Ishikawa (cell line): ENCODE results near the gene HLA-DQA1.

Experiments used
- CEBPB ChIP-seq: IDR thresholded peaks from 2 replicates; pipeline ENCODE4 v1.6.1; 2012
- CREB1 ChIP-seq: IDR thresholded peaks from 2 replicates; pipeline ENCODE4 v1.6.1; 2012; ENCODE audit warnings: low read depth
- EGR1 ChIP-seq: IDR thresholded peaks from 2 replicates; pipeline ENCODE4 v1.6.1; 2012
- EP300 ChIP-seq: IDR thresholded peaks from 2 replicates; pipeline ENCODE4 v1.6.1; 2012; ENCODE audit warnings: borderline replicate concordance
- FOXM1 ChIP-seq: IDR thresholded peaks from 2 replicates; pipeline ENCODE4 v1.6.1; 2012; ENCODE audit warnings: low read depth, borderline replicate concordance
- NFIC ChIP-seq: IDR thresholded peaks from 2 replicates; pipeline ENCODE4 v1.6.1; 2012
- RAD21 ChIP-seq: IDR thresholded peaks from 2 replicates; pipeline ENCODE4 v1.6.1; 2012; ENCODE audit warnings: low read depth
- TAF1 ChIP-seq: IDR thresholded peaks from 2 replicates; pipeline ENCODE4 v1.6.1; 2012; ENCODE audit warnings: low read depth, mild to moderate bottlenecking
- TCF12 ChIP-seq: IDR thresholded peaks from 2 replicates; pipeline ENCODE4 v1.6.1; 2012; ENCODE audit warnings: low read depth
- TEAD4 ChIP-seq: IDR thresholded peaks from 2 replicates; pipeline ENCODE4 v1.6.1; 2012
- YY1 ChIP-seq: IDR thresholded peaks from 2 replicates; pipeline ENCODE4 v1.6.1; 2012; ENCODE audit warnings: low read depth
- ZBTB7A ChIP-seq: IDR thresholded peaks from 2 replicates; pipeline ENCODE4 v1.6.1; 2012; ENCODE audit warnings: low read depth
- TF ChIP-seq, protein P1 (sequence below): IDR thresholded peaks from 2 replicates; pipeline ENCODE4 v1.6.1; 2012
- TF ChIP-seq, protein P2 (sequence below): IDR thresholded peaks from 2 replicates; pipeline ENCODE4 v1.6.1; 2012
- TF ChIP-seq, protein P3 (sequence below): IDR thresholded peaks from 2 replicates; pipeline ENCODE4 v1.6.1; 2012; ENCODE audit warnings: low read depth, mild to moderate bottlenecking

HLA-DQA1 gene

DNA sequence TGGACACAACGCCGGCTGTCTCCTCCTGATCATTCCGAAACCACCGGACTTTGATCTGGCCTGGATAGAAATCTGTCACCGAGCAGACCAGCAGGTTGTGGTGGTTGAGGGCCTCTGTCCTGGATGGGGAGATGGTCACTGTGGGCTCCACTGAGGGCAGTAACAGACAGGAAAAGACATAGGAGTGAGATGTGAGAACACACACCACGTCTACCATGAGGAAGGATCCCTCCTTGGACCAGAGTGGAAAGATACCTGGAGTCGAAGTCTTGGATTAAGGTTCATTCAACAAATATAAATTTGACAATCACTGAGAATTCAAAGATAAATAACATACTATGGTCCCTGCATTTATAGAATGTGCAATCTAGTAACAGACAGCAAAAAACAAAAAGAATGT lies 24.9 kb downstream of the HLA-DQA1 start:
- TF ChIP-seq CEBPB: no peak
- TF ChIP-seq ZBTB7A: no peak
- TF ChIP-seq YY1: no peak
- no peak for TF ChIP-seq TAF1

DNA sequence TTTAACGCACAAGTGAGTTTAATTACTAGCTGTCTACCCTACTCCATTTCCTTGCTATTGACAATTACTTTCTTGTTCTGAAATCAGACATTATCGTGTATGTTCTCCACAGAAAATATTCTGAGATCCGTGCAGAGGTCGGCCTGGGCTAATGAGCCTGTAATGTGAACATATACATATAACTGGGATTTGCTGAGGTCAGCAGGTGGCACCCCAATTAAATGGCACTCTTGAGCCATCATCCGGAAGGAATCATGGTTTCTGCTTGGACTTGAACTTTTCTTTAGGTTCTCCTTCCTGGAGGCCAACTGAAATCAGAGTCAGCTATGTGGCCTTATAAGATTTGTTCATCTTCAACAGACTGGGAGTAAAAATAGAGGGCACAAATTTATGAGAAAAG lies 25.6 kb downstream of the HLA-DQA1 start:
- TF ChIP-seq TCF12 (no peak), CEBPB (no peak), FOXM1 (no peak), NFIC (no peak), ZBTB7A (no peak), CREB1 (no peak), YY1 (no peak), TAF1 (no peak), EGR1 (no peak), TEAD4 (no peak), EP300 (no peak), RAD21 (no peak)
- TF ChIP-seq, protein P1, sequence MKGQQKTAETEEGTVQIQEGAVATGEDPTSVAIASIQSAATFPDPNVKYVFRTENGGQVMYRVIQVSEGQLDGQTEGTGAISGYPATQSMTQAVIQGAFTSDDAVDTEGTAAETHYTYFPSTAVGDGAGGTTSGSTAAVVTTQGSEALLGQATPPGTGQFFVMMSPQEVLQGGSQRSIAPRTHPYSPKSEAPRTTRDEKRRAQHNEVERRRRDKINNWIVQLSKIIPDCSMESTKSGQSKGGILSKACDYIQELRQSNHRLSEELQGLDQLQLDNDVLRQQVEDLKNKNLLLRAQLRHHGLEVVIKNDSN: no peak
- TF ChIP-seq, protein P2, sequence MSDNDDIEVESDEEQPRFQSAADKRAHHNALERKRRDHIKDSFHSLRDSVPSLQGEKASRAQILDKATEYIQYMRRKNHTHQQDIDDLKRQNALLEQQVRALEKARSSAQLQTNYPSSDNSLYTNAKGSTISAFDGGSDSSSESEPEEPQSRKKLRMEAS: no peak
- TF ChIP-seq, protein P3, sequence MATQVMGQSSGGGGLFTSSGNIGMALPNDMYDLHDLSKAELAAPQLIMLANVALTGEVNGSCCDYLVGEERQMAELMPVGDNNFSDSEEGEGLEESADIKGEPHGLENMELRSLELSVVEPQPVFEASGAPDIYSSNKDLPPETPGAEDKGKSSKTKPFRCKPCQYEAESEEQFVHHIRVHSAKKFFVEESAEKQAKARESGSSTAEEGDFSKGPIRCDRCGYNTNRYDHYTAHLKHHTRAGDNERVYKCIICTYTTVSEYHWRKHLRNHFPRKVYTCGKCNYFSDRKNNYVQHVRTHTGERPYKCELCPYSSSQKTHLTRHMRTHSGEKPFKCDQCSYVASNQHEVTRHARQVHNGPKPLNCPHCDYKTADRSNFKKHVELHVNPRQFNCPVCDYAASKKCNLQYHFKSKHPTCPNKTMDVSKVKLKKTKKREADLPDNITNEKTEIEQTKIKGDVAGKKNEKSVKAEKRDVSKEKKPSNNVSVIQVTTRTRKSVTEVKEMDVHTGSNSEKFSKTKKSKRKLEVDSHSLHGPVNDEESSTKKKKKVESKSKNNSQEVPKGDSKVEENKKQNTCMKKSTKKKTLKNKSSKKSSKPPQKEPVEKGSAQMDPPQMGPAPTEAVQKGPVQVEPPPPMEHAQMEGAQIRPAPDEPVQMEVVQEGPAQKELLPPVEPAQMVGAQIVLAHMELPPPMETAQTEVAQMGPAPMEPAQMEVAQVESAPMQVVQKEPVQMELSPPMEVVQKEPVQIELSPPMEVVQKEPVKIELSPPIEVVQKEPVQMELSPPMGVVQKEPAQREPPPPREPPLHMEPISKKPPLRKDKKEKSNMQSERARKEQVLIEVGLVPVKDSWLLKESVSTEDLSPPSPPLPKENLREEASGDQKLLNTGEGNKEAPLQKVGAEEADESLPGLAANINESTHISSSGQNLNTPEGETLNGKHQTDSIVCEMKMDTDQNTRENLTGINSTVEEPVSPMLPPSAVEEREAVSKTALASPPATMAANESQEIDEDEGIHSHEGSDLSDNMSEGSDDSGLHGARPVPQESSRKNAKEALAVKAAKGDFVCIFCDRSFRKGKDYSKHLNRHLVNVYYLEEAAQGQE: no peak

DNA sequence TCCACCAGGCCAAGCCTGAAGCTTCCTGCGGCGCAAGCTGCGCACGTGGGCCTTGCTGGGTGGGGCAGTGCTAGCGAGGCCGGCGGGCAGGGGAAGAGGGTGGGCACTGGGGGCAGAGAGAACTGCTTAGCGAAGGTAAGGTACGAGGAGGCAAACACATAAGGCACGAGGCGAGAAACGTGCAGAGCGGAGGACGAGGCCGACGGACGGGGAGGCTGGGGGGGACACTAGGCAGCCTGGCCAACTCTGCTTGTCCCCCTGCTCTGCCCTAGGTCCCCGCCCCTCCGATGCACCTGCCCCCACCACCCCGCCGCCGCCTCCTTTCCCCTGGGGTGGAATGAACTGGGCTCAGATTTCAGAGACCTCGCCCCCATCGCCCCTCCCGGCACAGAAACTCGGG lies 27.1 kb downstream of the HLA-DQA1 start:
- TF ChIP-seq RAD21 (no peak), YY1 (no peak), TAF1 (no peak), CREB1 (no peak), TEAD4 (no peak), TCF12 (no peak), ZBTB7A (no peak)
- TF ChIP-seq, protein P2: no peak
- TF ChIP-seq, protein P3: no peak

DNA sequence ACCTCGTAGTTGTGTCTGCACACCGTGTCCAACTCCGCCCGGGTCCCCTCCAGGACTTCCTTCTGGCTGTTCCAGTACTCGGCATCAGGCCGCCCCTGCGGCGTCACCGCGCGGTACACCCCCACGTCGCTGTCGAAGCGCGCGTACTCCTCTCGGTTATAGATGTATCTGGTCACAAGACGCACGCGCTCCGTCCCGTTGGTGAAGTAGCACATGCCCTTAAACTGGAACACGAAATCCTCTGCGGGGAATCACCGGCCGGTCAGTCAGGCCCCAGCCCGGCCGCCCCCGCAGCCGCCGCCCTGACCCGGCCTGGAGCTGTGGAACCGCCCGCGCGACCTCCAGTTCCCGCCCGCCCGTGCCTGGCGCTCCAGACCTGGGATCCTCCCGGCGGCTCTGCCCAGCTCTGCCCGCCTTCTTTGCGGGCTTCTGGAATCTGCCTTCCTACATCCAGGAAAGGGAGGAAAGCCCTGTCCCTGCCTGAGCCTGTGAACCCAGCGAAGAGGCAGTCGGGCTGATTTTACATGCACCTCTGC lies 27.7 kb downstream of the HLA-DQA1 start:
- TF ChIP-seq, protein P1: no peak
- TF ChIP-seq NFIC (no peak), FOXM1 (no peak), TAF1 (no peak), RAD21 (no peak), YY1 (no peak), EP300 (no peak), TEAD4 (no peak), CEBPB (no peak), ZBTB7A (no peak)
- TF ChIP-seq, protein P3: no peak

DNA sequence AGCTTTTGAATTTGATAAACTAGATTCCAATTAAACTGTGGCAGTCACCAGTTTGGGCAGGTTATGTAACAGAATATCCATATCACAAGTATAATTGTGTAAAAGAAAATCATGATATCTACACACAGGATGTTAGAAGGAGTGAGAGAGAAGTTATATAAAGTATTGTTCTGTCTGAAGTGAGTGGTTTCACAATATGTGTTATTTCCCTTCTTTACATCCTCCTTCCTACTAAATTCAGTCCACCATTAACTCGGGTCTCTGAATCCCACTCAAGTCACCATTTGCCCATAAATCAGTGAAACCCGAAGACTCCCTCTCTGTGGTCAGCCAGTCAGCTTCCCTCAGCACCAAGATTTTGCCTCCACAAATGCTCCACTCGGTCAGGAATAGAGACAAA lies 28.5 kb downstream of the HLA-DQA1 start:
- TF ChIP-seq CEBPB (no peak), RAD21 (no peak), TAF1 (no peak), EP300 (no peak), EGR1 (no peak), ZBTB7A (no peak), TEAD4 (no peak), TCF12 (no peak), NFIC (no peak)
- TF ChIP-seq, protein P1: no peak
- TF ChIP-seq, protein P2: no peak
- TF ChIP-seq, protein P3: no peak
